A673 (cell line): ENCODE results near the gene PGAP6. TPM values are rescaled to one million over a fixed set of nuclear protein-coding genes. Genes with fewer than 3 reads are reported as not detected.

ENCODE experiments used
- BruUV-seq: library from RNA; stranded (reverse); fragments of 400-500 nt; replicated peaks from 2 replicates; lab custom pipeline; 2021; lab: Mats Ljungman, UMichigan
- CTCF ChIA-PET: fragments of 300-600 bp; sonication (Branson Sonifier 250); formaldehyde crosslinking; loops from one replicate; lab custom pipeline; 2022; ENCODE audit warnings: antibody characterized with exemption; lab: Charles Lee
- POLR2A ChIA-PET: fragments of 300-600 bp; sonication (Branson Sonifier 250); formaldehyde crosslinking; loops from one replicate; lab custom pipeline; 2022; ENCODE audit warnings: antibody characterized with exemption; ENCODE audit not compliant: low non-redundant PET; lab: Charles Lee
- DNase-seq: peaks from one replicate; pipeline ENCODE4 v3.0.0-alpha.2; 2015; ENCODE audit warnings: low spot score
- H3K27ac ChIP-seq: fragments of 200-600 bp; sonication (generic); 2 replicates; pipeline ENCODE4 v1.5.1; 2016; ENCODE audit warnings: mixed run types, low read depth, mild to moderate bottlenecking, mixed read lengths, antibody characterized with exemption, low read length; ENCODE audit not compliant: poor library complexity, severe bottlenecking
- H3K27me3 ChIP-seq: fragments of 200-600 bp; sonication (generic); replicated peaks from 2 replicates; pipeline ENCODE4 v1.6.1; 2017; ENCODE audit warnings: mixed run types, low read depth, mild to moderate bottlenecking, mixed read lengths, antibody characterized with exemption, low read length; ENCODE audit not compliant: insufficient read depth, poor library complexity
- H3K36me3 ChIP-seq: fragments of 200-600 bp; sonication (generic); 2 replicates; pipeline ENCODE4 v1.6.1; 2016; ENCODE audit warnings: mixed run types, mild to moderate bottlenecking, mixed read lengths, antibody characterized with exemption, low read length; ENCODE audit not compliant: insufficient read depth, poor library complexity, severe bottlenecking
- H3K4me1 ChIP-seq: fragments of 200-600 bp; sonication (generic); 2 replicates; pipeline ENCODE4 v1.6.1; 2017; ENCODE audit warnings: mixed run types, mild to moderate bottlenecking, mixed read lengths, antibody characterized with exemption, low read length; ENCODE audit not compliant: insufficient read depth, poor library complexity, severe bottlenecking
- H3K4me3 ChIP-seq: fragments of 200-600 bp; sonication (generic); 2 replicates; pipeline ENCODE4 v1.5.1; 2016; ENCODE audit warnings: low read depth, mixed run types, mild to moderate bottlenecking, mixed read lengths, low read length; ENCODE audit not compliant: poor library complexity, severe bottlenecking
- H3K9me3 ChIP-seq: fragments of 200-600 bp; sonication (generic); 2 replicates; pipeline ENCODE4 v1.6.1; 2016; ENCODE audit warnings: mixed run types, low read depth, mild to moderate bottlenecking, mixed read lengths, antibody characterized with exemption, low read length; ENCODE audit not compliant: poor library complexity, severe bottlenecking
- CTCF ChIP-seq: fragments of 300-800, 200-600 bp; sonication (generic); conservative IDR thresholded peaks from 2 replicates; pipeline ENCODE4 v1.5.1; 2017; ENCODE audit warnings: low read depth, mild to moderate bottlenecking, antibody characterized with exemption, low read length, moderate library complexity, mixed read lengths
- EZH2 ChIP-seq: fragments of 200-600 bp; sonication (generic); IDR thresholded peaks from 2 replicates; pipeline ENCODE4 v1.6.1; 2017; ENCODE audit warnings: borderline replicate concordance, low read depth, mild to moderate bottlenecking, mixed read lengths, antibody characterized with exemption, low read length; ENCODE audit not compliant: poor library complexity, severe bottlenecking
- intact Hi-C: fragments of 100-400 bp; cut with micrococcal nuclease; formaldehyde crosslinking; loops from one replicate; pipeline ENCODE4 v1.10.0; 2022; ENCODE audit not compliant: unreplicated experiment
- total RNA-seq: library from RNA; stranded (reverse); gene quantifications from 2 replicates; pipeline ENCODE4 v1.2.3, GENCODE V29; 2021

PGAP6 gene
- total RNA-seq, 1 experiment from 2014 or later: 38.7 TPM

GRCh38 chr16:366476-366875 is 15.3 kb downstream of the PGAP6 start:
- Histone ChIP-seq H3K27ac (no peak overlapping the region), H3K9me3 (no peaks in the 10 kb centered on the region), H3K36me3 (peaks cover 20% of the 10 kb centered on the region), H3K4me3 (no peak overlapping the region), H3K27me3 (no peaks in the 10 kb centered on the region), H3K4me1 (no peaks in the 10 kb centered on the region)
- TF ChIP-seq EZH2 (no peak), CTCF (no peak)
- no TSS peak for BruUV-seq
- intact Hi-C loops: no loop called here
- CTCF ChIA-PET: interaction anchor here (1.3 kb wide), 1 partner anchor 301 kb away, joined by 6 read pairs; no protein-coding TSS in a partner anchor
- POLR2A ChIA-PET: no interaction called here
- no peak for DNase-seq

GRCh38 chr16:364595-365491 is 16.9 kb downstream of the PGAP6 start:
- CTCF ChIA-PET: interaction anchor here (1.3 kb wide), 1 partner anchor 299 kb away, joined by 6 read pairs; no protein-coding TSS in a partner anchor
- no TSS peak for BruUV-seq
- intact Hi-C loops: loop anchor here (5.0 kb wide), 1 partner anchor 258 kb away; no protein-coding TSS in a partner anchor

More at GRCh38 chr16:364595-365491, 16.9 kb downstream of the PGAP6 start:
- TF ChIP-seq CTCF (no peak), EZH2 (no peak)
- DNase-seq: no peak
- no peaks in the 10 kb centered on the region for H3K4me1 ChIP-seq
- H3K27me3 ChIP-seq: no peaks in the 10 kb centered on the region
- peaks cover 20% of the 10 kb centered on the region for H3K36me3 ChIP-seq
- H3K9me3 ChIP-seq: no peaks in the 10 kb centered on the region
- H3K27ac ChIP-seq: no peak overlapping the region
- no peak overlapping the region for H3K4me3 ChIP-seq
- POLR2A ChIA-PET: no interaction called here
